Neuronal stem cell (in vitro differentiated cells): Measurements from ENCODE around the gene MARCKSL1.
"Not testable (repeated sequence)": the region's sequence is repeated elsewhere in the genome, so short reads cannot be mapped to it uniquely, and the experiment has no call there.

Source experiments
- DNase-seq: peaks from one replicate; pipeline ENCODE4 v3.0.0-alpha.2; 2013; ENCODE audit warnings: low spot score
- H2AFZ ChIP-seq: one replicate; pipeline ENCODE4 v1.6.1; 2013; ENCODE audit warnings: mild to moderate bottlenecking, low read length, inconsistent platforms
- H2AK5ac ChIP-seq: 2 replicates; pipeline ENCODE4 v1.6.1; 2013; ENCODE audit warnings: low read depth, mild to moderate bottlenecking, inconsistent platforms, low read length, moderate library complexity, mixed read lengths
- H2BK120ac ChIP-seq: 2 replicates; pipeline ENCODE4 v1.6.1; 2013; ENCODE audit warnings: low read depth, mild to moderate bottlenecking, inconsistent platforms, low read length, moderate library complexity, mixed read lengths
- H2BK12ac ChIP-seq: one replicate; pipeline ENCODE4 v1.6.1; 2013; ENCODE audit warnings: low read length, inconsistent platforms
- H2BK15ac ChIP-seq: 2 replicates; pipeline ENCODE4 v1.6.1; 2013; ENCODE audit warnings: mild to moderate bottlenecking, low read length, inconsistent platforms, mixed read lengths
- H2BK5ac ChIP-seq: one replicate; pipeline ENCODE4 v1.6.1; 2013; ENCODE audit warnings: inconsistent platforms, mild to moderate bottlenecking, low read length, moderate library complexity
- H3K14ac ChIP-seq: one replicate; pipeline ENCODE4 v1.6.1; 2013; ENCODE audit warnings: low read length, inconsistent platforms
- H3K18ac ChIP-seq: 2 replicates; pipeline ENCODE4 v1.6.1; 2013; ENCODE audit warnings: low read length, inconsistent platforms
- H3K23ac ChIP-seq: 2 replicates; pipeline ENCODE4 v1.6.1; 2013; ENCODE audit warnings: low read depth, mild to moderate bottlenecking, mixed read lengths, low read length, inconsistent platforms; ENCODE audit not compliant: poor library complexity
- H3K27ac ChIP-seq: replicated peaks from 3 replicates; pipeline ENCODE4 v1.5.1; 2013; ENCODE audit warnings: low read length, inconsistent platforms
- H3K27me3 ChIP-seq, 3 experiments: 2 replicates each; pipeline ENCODE4 v1.6.1; 2013; ENCODE audit warnings: low read length in 3 of 3, mild to moderate bottlenecking in 2 of 3, inconsistent platforms in 1 of 3, low read depth in 1 of 3, mixed read lengths in 1 of 3, moderate library complexity in 1 of 3; ENCODE audit not compliant: control insufficient read depth in 3 of 3, insufficient read depth in 3 of 3
- H3K36me3 ChIP-seq, 2 donors: replicated peaks in 1 of 2; 2 replicates each; pipeline ENCODE4 v1.6.1; 2013; ENCODE audit warnings: low read length in 2 of 2; ENCODE audit not compliant: control insufficient read depth in 2 of 2, insufficient read depth in 2 of 2
- H3K4ac ChIP-seq: 2 replicates; pipeline ENCODE4 v1.6.1; 2013; ENCODE audit warnings: inconsistent platforms, mild to moderate bottlenecking, low read length, moderate library complexity
- H3K4me1 ChIP-seq, 2 donors: 1 replicate in 1 of 2; 2 replicates in 1 of 2; pipeline ENCODE4 v1.6.1; 2013; ENCODE audit warnings: low read length in 2 of 2, low read depth in 1 of 2; ENCODE audit not compliant: control insufficient read depth in 2 of 2, insufficient read depth in 1 of 2
- H3K4me2 ChIP-seq: one replicate; pipeline ENCODE4 v1.6.1; 2013; ENCODE audit warnings: mild to moderate bottlenecking, low read length, inconsistent platforms; ENCODE audit not compliant: insufficient read depth, poor library complexity, severe bottlenecking
- H3K4me3 ChIP-seq, 2 donors: 2 replicates each; pipeline ENCODE4 v1.5.1; 2013; ENCODE audit warnings: low read length in 2 of 2, mild to moderate bottlenecking in 2 of 2, inconsistent platforms in 1 of 2, moderate library complexity in 1 of 2
- H3K79me1 ChIP-seq: one replicate; pipeline ENCODE4 v1.6.1; 2013; ENCODE audit warnings: low read depth, mild to moderate bottlenecking, inconsistent platforms, low read length, moderate library complexity
- H3K9ac ChIP-seq: one replicate; pipeline ENCODE4 v1.6.1; 2013; ENCODE audit warnings: mild to moderate bottlenecking, low read depth, low read length, inconsistent platforms; ENCODE audit not compliant: poor library complexity
- H3K9me3 ChIP-seq, 2 donors: replicated peaks in 1 of 2; 2 replicates each; pipeline versions ENCODE3 to v1.6.1; 2013; ENCODE audit warnings: low read length in 2 of 2, mild to moderate bottlenecking in 2 of 2, inconsistent platforms in 1 of 2, low read depth in 1 of 2, mixed read lengths in 1 of 2, moderate library complexity in 1 of 2; ENCODE audit not compliant: control insufficient read depth in 2 of 2, insufficient read depth in 1 of 2
- H4K8ac ChIP-seq: one replicate; pipeline ENCODE4 v1.6.1; 2013; ENCODE audit warnings: low read depth, mild to moderate bottlenecking, inconsistent platforms, low read length, moderate library complexity
- H4K91ac ChIP-seq: one replicate; pipeline ENCODE4 v1.6.1; 2013; ENCODE audit warnings: low read length, low read depth, mild to moderate bottlenecking, inconsistent platforms; ENCODE audit not compliant: poor library complexity
- WGBS, 2 donors: extraction: QIAGEN DNeasy Blood & Tissue Kit; methylation state at CpG; one replicate each; pipeline ENCODE4 v1.1.7; 2013; ENCODE audit warnings: missing lambda C conversion rate in 2 of 2, mixed read lengths in 1 of 2; ENCODE audit not compliant: insufficient read length in 2 of 2, insufficient replicate concordance in 1 of 2; ENCODE audit errors: extremely low coverage in 2 of 2; 5-methylcytosine and 5-hydroxymethylcytosine counted together

The MARCKSL1 gene

DNA sequence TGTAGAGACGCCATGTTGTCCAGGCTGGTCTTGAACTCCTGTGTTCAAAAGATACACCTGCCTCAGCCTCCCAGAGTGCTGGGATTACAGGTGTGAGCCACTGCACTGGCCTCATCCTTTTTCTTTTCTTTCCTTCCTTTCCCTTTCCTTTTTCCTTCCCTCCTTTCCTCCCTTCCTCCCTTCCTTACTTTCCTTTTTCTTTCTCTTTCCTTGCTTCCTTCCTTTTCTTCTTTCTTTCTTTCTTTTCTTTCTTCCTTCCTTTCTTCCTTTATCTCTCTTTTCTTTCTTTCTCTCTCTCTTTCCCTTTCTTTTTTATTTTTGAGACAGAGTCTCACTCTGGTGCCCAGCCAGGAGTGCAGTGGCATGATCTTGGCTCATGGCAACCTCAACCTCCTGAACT is 20.4 kb upstream of the MARCKSL1 start:
- H3K18ac ChIP-seq, result no peak overlapping the region
- H3K14ac ChIP-seq, result no peak overlapping the region
- no peak overlapping the region for H2BK12ac ChIP-seq
- H3K27me3 ChIP-seq, result peaks cover 0 to 7% (median 0%) of the 10 kb centered on the region in 3 experiments
- no peak overlapping the region for H3K9ac ChIP-seq
- H2AK5ac ChIP-seq, result no peak overlapping the region
- no peaks in the 10 kb centered on the region for H3K79me1 ChIP-seq
- no peak overlapping the region for H3K23ac ChIP-seq
- no peak overlapping the region for H3K27ac ChIP-seq
- H3K4me3 ChIP-seq, result no peak overlapping the region
- no peak overlapping the region for H2BK120ac ChIP-seq
- H2AFZ ChIP-seq, result no peak overlapping the region
- no peak overlapping the region for H2BK5ac ChIP-seq
- peaks cover 0 to 15% of the 10 kb centered on the region in 2 donors for H3K36me3 ChIP-seq
- H4K8ac ChIP-seq, result no peak overlapping the region
- peaks cover 4 to 24% of the 10 kb centered on the region in 2 donors for H3K4me1 ChIP-seq
- no CpG with 5 or more reads among the region's 1 CpG for WGBS, 2 donors
- no peak overlapping the region for H4K91ac ChIP-seq
- H3K4me2 ChIP-seq, result no peak overlapping the region
- peaks cover 0 to 2% of the 10 kb centered on the region in 2 donors for H3K9me3 ChIP-seq
- no peak overlapping the region for H2BK15ac ChIP-seq
- no peak for DNase-seq
- no peak overlapping the region for H3K4ac ChIP-seq

DNA sequence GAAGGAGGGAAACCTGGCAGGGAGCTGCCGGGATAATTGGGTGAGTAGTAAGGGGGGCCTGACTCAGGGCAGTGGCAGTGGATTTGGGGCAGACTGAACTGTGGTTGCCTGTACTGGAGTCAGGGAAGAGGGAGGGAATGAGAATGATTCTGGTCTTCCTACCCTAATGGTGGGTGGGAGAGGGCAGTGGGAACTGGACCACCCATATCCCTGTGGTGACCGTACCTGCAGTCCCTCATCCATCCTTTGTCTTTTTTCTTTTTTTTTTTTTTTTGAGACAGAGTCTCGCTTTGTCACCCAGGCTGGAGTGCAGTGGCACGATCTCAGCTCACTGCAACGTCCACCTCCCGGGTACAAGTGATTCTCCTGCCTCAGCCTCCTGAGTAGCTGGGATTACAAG is 19.7 kb upstream of the MARCKSL1 start:
- H4K91ac ChIP-seq, DNase-seq, H2AK5ac ChIP-seq, H2BK120ac ChIP-seq, H3K27ac ChIP-seq, H3K79me1 ChIP-seq, H3K18ac ChIP-seq, H2BK5ac ChIP-seq, H3K9me3 ChIP-seq, H4K8ac ChIP-seq, H3K4me3 ChIP-seq, H2AFZ ChIP-seq, H3K27me3 ChIP-seq, H3K23ac ChIP-seq, H3K4me2 ChIP-seq, H2BK15ac ChIP-seq, H3K9ac ChIP-seq, H3K14ac ChIP-seq, H2BK12ac ChIP-seq, H3K36me3 ChIP-seq, H3K4ac ChIP-seq: not testable (repeated sequence)
- H3K4me1 ChIP-seq, result peaks cover 4 to 24% of the 10 kb centered on the region in 2 donors
- no CpG with 5 or more reads among the region's 6 CpGs for WGBS, 2 donors

DNA sequence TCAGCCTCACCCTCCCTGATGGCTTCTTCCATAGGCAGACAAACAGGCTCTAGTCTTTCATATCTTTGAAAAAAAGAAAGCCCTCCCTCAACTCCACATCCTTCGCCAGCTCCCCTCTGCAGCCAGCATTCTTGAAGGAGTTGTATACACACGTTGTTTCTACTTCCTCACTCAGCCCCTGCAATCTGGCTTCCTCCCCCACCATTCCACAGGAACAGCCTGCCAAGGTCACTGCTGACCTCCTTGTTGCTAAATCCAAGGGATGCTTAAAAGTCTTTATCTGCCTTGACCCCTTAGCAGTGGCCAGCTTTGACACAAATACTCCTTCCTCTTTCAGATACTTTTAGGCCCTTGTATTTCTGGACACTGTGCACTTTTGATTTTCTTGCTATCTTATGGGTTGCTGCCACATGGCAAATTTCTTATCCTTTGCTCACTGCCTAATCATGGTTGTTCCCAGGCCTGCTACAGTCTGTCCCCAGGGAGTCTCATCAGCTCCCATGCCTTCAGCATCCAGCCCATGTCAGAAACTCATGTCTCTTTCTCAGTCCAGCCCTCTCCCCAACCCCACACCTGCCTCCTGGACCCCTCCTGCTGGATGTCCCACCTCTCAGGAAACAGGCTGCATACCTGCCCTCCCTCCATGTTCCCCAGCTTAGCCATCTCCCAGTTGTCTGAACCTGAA is 18.0 kb upstream of the MARCKSL1 start:
- Histone ChIP-seq H3K27me3 (no peaks in the 10 kb centered on the region), H3K9me3 (peaks cover 4 to 5% of the 10 kb centered on the region in 2 donors), H2BK120ac (no peak overlapping the region), H3K79me1 (no peaks in the 10 kb centered on the region), H2BK15ac (no peak overlapping the region), H3K14ac (no peak overlapping the region), H2AK5ac (no peak overlapping the region), H4K8ac (no peak overlapping the region), H2BK5ac (no peak overlapping the region), H4K91ac (no peak overlapping the region), H3K27ac (no peak overlapping the region), H2AFZ (no peak overlapping the region), H3K4me2 (no peak overlapping the region), H3K4me1 (peaks cover 4 to 24% of the 10 kb centered on the region in 2 donors), H3K36me3 (peaks cover 0 to 3% of the 10 kb centered on the region in 2 donors), H3K4me3 (no peak overlapping the region), H3K9ac (no peak overlapping the region), H3K18ac (no peak overlapping the region), H3K23ac (no peak overlapping the region), H3K4ac (no peak overlapping the region), H2BK12ac (no peak overlapping the region)
- WGBS, 2 donors, result no CpG with 5 or more reads among the region's 2 CpGs
- DNase-seq, result no peak

DNA sequence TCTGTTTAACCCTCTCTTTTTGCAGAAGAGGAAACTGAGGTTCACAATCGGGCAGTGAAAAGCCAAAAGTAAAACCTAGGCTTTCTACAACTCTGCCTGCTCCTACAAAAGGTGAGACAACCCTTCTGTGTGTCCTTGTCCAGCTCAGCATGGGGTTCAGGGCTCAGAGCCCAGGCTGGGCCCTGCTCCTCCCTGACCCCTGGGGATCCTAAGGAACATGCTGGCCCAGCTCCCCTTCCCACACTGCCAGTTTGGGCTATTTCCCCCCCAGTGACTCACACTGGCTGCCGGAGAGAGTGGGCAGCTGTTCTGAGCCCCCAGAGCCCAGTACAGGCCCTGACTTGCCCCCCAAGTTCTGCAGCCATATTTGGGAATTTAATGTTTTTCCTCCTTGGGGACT is 17.4 kb upstream of the MARCKSL1 start:
- Histone ChIP-seq H2AFZ (no peak overlapping the region), H3K27ac (no peak overlapping the region), H2BK120ac (no peak overlapping the region), H3K23ac (no peak overlapping the region), H2BK5ac (no peak overlapping the region), H3K18ac (no peak overlapping the region), H2BK15ac (no peak overlapping the region), H4K91ac (no peak overlapping the region), H4K8ac (no peak overlapping the region), H2AK5ac (no peak overlapping the region), H3K4me1 (peaks cover 4 to 24% of the 10 kb centered on the region in 2 donors), H3K9ac (no peak overlapping the region), H3K4me2 (no peak overlapping the region), H3K4me3 (no peak overlapping the region), H3K36me3 (peaks cover 0 to 1% of the 10 kb centered on the region in 2 donors), H3K79me1 (no peaks in the 10 kb centered on the region), H2BK12ac (no peak overlapping the region), H3K14ac (no peak overlapping the region), H3K27me3 (no peaks in the 10 kb centered on the region), H3K4ac (no peak overlapping the region), H3K9me3 (peaks cover 4 to 5% of the 10 kb centered on the region in 2 donors)
- no CpG with 5 or more reads among the region's 2 CpGs for WGBS, 2 donors
- no peak for DNase-seq
